GM18519 (cell line): ENCODE results near the gene RGS7BP.
A peak's percentile ranks its signal among the peaks of the same experiment; 100 is the strongest.

Experiments
- ATAC-seq: cut with Tn5 transposase; IDR thresholded peaks from one replicate; pipeline ENCODE4 v1.9.1; 2021; ENCODE audit warnings: mild to moderate bottlenecking, moderate library complexity; ENCODE audit not compliant: unreplicated experiment, low FRiP score

Gene RGS7BP

DNA sequence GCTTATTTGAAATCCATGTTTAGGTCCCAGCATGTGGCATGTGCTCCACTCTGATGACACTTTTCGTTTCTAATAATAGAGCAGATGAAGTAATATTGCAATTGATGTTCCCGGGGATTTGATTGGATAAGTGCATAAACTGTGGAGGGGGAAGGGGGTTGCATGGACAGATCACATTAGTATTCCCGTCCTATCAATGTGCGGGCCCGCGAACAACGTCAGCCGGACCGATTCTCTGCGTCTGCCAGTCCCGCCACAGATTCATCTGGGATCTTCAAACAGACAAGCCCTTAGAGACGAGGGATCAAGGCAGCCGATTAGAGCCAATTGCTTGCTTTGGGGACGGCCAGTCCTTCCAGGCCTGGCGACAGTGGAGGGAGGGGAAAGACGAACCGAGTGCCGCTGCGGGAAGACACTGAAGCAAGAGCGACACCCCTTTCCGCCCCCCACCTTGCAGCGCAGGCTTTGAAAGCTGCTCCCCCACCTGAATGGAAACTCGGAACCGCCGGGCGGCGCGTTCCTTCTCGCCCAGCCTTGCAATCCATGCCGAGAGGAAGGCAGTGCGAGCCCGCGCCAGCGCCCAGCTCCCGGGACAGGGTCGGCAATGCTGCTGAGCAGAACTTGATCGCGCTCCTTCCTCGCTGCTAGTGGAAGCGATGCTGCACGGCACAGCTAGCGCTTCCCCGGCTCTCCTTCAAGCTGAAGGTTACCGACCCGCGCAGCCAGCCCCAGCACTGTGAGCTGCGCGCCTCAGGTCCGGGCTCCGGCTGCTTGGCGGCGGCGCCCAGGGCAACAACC lies at the start of gene RGS7BP:
Gene RGS7BP (plus strand): TSS at position 247 of the 798 bp plus-strand sequence. CDS start 610 bp downstream, outside the sequence.
- no peak for ATAC-seq

DNA sequence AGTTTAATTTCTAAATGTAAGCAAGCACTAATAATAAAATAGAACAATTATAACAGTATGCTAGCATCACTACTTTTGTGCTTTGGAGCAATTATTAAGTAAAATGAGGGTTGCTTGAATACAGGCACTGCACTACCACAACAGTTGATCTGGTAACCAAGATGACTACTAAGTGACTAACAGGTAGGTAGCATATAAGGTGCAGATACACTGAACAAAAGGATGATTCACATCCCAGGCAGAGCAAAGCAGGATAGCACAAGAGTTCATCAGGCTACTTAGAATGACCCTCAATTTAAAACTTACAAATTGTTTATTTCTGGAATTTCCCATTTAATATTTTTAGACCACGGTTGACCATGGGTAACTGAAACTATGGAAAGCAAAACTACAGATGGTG lies 48.0 kb upstream of the RGS7BP start:
- ATAC-seq = no peak

GRCh38 chr5:64458948-64459347 lies 46.9 kb upstream of the RGS7BP start:
- no peak for ATAC-seq

- no peak for ATAC-seq
These were observed 43.4 kb upstream of the RGS7BP start for GRCh38 chr5:64462391-64462790.

- ATAC-seq = no peak
These were observed 19.7 kb upstream of the RGS7BP start for GRCh38 chr5:64486163-64486562.

- ATAC-seq = no peak
These were observed 18.5 kb upstream of the RGS7BP start for GRCh38 chr5:64487283-64487682.

DNA sequence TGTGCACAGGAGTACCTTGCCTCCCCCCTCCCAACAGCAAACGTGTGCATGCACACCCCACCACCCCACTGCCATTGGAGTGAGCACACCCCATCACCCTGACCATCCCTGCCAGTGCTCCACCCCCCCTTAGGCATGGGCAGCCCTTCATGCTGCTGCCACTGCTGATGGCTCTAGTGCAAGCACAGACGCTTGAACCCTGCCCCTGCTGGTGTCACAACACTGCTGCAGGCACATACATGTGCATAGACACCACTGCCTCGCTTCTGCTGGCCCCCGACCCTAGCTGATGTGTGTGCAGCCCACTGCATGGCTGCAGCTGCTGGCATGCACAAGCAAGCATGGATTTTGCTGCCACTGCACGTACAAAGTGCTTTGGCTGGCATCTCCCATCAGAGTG lies 16.0 kb upstream of the RGS7BP start:
- ATAC-seq = no peak

DNA sequence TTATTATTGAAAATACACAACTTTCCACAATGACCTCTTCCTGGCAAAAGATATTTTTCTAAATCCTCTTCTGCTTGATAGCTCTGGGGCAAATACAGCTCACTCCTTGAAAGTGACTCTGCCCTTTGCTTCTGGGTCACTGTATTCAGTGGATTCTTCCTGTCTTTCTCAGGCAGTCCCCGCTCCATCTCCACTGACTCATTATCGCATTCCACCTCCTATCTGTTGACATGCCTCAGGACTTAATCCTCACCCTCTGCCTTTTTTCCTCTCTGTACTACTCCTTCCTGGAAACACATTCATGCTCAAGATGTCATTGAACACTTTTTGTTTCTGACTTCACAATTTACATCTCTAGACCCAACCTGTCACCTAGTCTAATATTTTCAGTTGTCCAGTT lies 8.4 kb upstream of the RGS7BP start:
- no peak for ATAC-seq

DNA sequence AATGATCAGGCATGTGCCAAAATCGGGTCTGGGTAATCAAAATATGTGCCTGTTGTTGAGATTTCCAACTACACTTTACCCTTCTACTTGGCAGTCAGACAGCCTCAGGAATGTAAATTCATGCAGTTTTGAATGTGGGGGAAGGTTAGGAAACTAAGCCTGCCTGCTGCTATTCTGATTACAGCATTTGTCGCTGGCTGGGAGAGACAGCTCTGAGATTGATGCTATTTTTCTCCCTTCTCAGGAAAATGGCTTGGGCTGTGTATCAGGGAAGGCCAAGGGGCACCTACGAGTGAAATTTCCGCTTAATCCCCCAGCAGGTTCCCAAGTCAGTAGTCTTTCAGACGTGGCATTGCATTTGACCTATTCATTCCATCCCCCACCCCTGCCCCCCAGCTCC lies 3.6 kb upstream of the RGS7BP start:
- ATAC-seq = no peak

DNA sequence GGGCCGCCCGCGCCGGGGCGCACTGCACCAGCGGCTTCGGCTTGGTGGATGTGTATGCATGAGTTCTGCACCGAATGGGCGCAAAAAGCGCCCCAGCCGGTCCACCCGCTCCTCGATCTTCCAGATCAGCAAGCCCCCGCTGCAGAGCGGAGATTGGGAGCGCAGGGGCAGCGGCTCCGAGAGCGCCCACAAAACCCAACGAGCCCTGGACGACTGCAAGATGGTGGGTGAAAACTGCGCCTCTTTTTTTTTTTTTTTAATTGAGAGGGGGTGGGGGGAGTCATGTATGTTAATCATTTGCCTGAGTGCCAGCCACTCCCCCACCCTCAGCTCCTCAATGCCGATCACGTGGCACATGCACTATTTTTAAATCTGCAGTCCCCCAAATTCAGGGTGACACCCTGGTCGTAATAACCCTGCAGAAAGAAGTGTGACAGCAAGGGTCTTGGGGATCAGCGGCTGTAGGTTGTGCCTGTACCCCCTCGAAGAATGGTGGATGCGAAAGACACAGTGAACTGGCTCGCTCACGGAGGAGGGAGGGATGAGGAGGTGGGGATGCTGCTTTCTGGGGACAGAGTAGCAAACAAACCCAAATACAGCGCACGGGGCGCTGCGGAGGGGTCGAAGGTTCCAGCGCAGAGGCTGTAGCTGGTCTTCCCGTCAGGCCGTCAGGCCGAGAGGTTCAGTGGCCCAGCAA lies 900 bp downstream of the RGS7BP start:
- no peak for ATAC-seq

- no peak for ATAC-seq
These were observed 1.4 kb downstream of the RGS7BP start for GRCh38 chr5:64507264-64507605.

DNA sequence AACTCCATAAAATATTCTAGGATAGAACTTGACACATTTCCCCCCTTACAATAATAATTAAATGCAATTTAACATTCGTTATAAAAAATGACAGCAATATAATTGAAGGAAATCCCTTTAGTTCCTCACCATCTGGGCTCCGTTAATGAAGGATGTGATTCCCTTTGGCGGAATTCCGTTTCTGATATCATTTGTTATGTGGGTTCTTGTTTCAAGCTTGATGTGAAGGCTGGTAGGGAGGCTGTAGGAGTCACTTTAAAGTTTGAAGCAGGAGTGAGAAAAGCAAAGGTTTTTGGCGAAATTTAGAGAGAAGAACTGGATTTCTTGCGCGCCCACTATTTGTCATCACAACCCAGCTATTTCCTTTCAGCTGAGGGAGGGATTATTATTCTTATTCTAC lies 4.0 kb downstream of the RGS7BP start:
- no peak for ATAC-seq

DNA sequence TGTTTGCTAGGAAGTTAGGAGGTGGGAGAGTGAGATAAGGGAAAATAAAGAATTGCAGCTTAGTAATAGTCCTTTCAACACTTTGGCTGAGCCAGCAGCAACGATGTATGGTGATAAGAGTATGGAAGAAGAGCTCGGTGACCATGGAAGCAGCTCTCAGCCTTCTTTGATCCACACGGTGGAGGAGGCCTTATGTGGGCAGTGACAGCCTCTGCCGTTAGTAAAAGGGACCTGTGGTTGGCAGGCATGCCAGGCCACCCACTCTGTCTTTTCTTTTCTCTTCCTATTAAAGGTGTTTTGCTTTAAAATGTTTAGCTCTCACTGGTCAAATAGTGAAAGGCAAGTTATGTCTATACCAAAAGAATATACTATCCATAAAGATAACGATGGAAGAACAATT lies 7.7 kb downstream of the RGS7BP start:
- no peak for ATAC-seq

GRCh38 chr5:64514612-64515011 lies 8.8 kb downstream of the RGS7BP start:
- ATAC-seq = no peak

DNA sequence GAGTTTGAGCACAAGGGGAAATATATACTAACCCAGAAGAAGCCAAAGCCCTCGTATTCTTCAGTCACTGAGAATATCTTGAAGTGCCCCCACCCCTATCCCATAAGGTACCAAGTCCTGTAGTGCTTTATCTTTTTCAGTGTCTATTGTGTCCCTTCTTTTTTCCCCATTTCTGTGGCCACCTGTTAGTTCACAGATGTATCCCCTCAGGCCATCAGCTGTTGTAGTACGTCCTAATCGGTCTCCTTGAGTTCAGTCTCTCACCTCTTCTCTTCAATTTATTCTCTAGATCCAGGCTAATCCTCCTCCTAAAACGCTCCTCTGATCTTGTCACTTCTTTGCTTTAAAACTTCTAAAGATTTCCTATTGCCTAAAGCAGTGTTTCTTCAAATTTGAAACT lies 10.4 kb downstream of the RGS7BP start:
- ATAC-seq = no peak

- ATAC-seq = peak; percentile 94
These were observed 13.0 kb downstream of the RGS7BP start for GRCh38 chr5:64518793-64519192.

DNA sequence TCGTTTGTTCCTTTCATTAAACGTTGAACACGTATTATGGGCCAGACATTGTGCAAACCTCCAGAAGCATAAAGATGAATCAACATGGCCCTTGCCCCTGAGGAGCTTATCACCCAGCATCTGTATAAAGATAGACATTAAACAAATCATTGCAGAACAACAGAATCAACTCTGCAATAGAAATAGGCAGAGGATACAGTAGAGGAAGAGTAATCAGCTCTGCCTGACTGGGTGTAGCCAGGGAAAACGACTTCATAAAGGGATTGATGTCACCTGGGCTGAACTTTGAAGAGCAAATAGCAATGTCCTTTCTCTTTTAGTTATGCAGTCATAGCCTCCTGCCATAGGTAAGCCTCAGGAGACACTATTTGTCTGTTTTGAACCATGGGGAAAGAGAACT lies 13.4 kb downstream of the RGS7BP start:
- ATAC-seq = no peak

DNA sequence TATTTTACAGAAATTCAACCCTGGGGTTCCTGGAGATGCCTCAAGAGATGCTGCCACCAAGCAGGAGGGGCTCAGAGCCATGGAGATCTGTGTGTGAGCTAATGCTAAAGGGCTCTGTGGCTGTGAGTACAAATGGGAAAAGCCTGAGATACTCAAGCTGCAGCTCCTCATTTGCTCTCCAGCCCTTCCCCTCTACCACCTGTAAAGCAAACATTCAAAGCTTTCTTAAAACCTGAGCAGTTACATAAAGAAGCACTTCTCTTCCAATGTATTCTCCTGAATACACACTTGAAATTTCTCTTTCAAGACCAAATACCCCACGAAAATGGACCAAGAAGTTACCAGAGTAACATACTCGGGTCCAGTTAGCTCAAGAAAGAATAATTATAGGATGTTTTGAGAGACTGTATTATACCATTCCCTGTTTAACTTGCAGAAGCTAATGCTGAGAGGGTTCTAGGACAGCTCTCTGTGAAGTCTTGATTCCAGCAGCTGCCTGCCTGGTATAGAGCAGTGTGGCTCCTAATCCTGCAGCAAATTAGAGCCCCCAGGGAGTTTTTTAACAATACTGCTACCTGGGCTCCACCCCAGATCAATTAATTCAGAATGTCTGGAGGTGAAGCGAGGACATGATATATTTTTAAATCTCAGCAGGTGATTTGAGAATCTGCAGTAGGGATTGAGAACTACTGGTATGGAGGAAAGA lies 21.1 kb downstream of the RGS7BP start:
- ATAC-seq = no peak

GRCh38 chr5:64530076-64530475 lies 24.3 kb downstream of the RGS7BP start:
- ATAC-seq = no peak

GRCh38 chr5:64532212-64532611 lies 26.4 kb downstream of the RGS7BP start:
- no peak for ATAC-seq

- no peak for ATAC-seq
These were observed 26.8 kb downstream of the RGS7BP start for GRCh38 chr5:64532657-64533056.

- ATAC-seq = no peak
These were observed 28.2 kb downstream of the RGS7BP start for GRCh38 chr5:64534033-64534432.
